SK-N-MC (cell line): ENCODE results near the gene FBXL7.

Source experiments
- DNase-seq: peaks from one replicate; pipeline ENCODE4 v3.0.0-alpha.2; 2011; ENCODE audit warnings: low read depth, low spot score
- H3K27ac ChIP-seq: fragments of 200-600 bp; sonication (generic); 2 replicates; pipeline ENCODE4 v1.5.1; 2016; ENCODE audit warnings: mixed run types
- H3K36me3 ChIP-seq: fragments of 200-600 bp; sonication (generic); 2 replicates; pipeline ENCODE4 v1.6.1; 2017; ENCODE audit warnings: antibody characterized with exemption, low read length, mixed read lengths; ENCODE audit not compliant: insufficient read depth
- H3K4me3 ChIP-seq: fragments of 200-600 bp; sonication (generic); 2 replicates; pipeline ENCODE4 v1.5.1; 2016
- H3K9ac ChIP-seq: fragments of 200-600 bp; sonication (generic); 2 replicates; pipeline ENCODE4 v1.8.0; 2017; ENCODE audit warnings: mixed run types, mixed read lengths; ENCODE audit not compliant: insufficient read length
- H3K9me3 ChIP-seq: fragments of 200-600 bp; sonication (generic); 2 replicates; pipeline ENCODE4 v1.6.1; 2017; ENCODE audit warnings: low read depth, mild to moderate bottlenecking, antibody characterized with exemption, low read length, moderate library complexity, mixed read lengths
- EZH2 ChIP-seq: fragments of 200-600 bp; sonication (generic); IDR thresholded peaks from one replicate; pipeline ENCODE4 v1.6.1; 2017; ENCODE audit warnings: antibody characterized with exemption
- FOXP2 ChIP-seq: optimal IDR thresholded peaks from 2 replicates; pipeline ENCODE3; 2011; ENCODE audit warnings: mild to moderate bottlenecking, moderate library complexity; ENCODE audit not compliant: insufficient read depth; ENCODE audit errors: extremely low read length, control extremely low read depth
- POLR2AphosphoS5 ChIP-seq: IDR thresholded peaks from 2 replicates; pipeline ENCODE4 v1.6.1; 2012; ENCODE audit warnings: mild to moderate bottlenecking, low read depth, low read length, borderline replicate concordance

Gene FBXL7

DNA sequence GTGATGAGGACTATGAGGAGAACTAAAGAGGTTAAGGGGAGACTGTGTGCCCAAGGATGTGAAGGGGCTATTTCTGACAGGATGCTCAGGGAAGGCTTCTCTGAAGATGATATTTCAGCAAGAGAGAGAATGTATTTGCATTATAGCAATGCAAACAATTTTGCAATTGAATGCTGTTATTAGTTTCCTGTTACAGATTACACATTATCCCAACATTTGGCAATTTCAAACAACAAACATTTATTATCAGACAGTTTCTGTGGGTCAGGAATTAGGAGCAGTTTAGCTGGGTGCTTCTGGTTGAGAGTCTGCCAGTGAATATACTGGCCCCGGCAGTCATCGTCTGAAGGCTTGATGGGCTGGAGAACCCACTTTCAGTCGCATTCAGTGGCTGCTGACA, 451.6 kb downstream of the FBXL7 start:
- H3K9ac ChIP-seq, result no peak overlapping the region
- no peak overlapping the region for H3K27ac ChIP-seq
- DNase-seq, result no peak
- TF ChIP-seq EZH2, result no peak
- no peak for TF ChIP-seq POLR2AphosphoS5
- TF ChIP-seq FOXP2, result no peak
- no peak overlapping the region for H3K4me3 ChIP-seq
- H3K9me3 ChIP-seq, result no peaks in the 10 kb centered on the region
- H3K36me3 ChIP-seq, result no peaks in the 10 kb centered on the region

- no peaks in the 10 kb centered on the region for H3K36me3 ChIP-seq
- no peaks in the 10 kb centered on the region for H3K9me3 ChIP-seq
- H3K4me3 ChIP-seq, result no peak overlapping the region
- no peak overlapping the region for H3K9ac ChIP-seq
- no peak overlapping the region for H3K27ac ChIP-seq
- TF ChIP-seq EZH2 (no peak), POLR2AphosphoS5 (no peak), FOXP2 (no peak)
- no peak for DNase-seq
Measured at GRCh38 chr5:15956622-15957021, 456.6 kb downstream of the FBXL7 start.

GRCh38 chr5:15957124-15957523, 457.1 kb downstream of the FBXL7 start:
- no peaks in the 10 kb centered on the region for H3K9me3 ChIP-seq
- no peaks in the 10 kb centered on the region for H3K36me3 ChIP-seq
- H3K4me3 ChIP-seq, result no peak overlapping the region
- no peak for DNase-seq
- no peak overlapping the region for H3K9ac ChIP-seq
- TF ChIP-seq EZH2, result no peak
- H3K27ac ChIP-seq, result no peak overlapping the region

- Histone ChIP-seq H3K9ac (no peak overlapping the region), H3K27ac (no peak overlapping the region), H3K9me3 (no peaks in the 10 kb centered on the region), H3K36me3 (no peaks in the 10 kb centered on the region), H3K4me3 (no peak overlapping the region)
- DNase-seq, result no peak
- TF ChIP-seq POLR2AphosphoS5 (no peak), FOXP2 (no peak), EZH2 (no peak)
Measured at GRCh38 chr5:15959370-15960164, 459.6 kb downstream of the FBXL7 start.

DNA sequence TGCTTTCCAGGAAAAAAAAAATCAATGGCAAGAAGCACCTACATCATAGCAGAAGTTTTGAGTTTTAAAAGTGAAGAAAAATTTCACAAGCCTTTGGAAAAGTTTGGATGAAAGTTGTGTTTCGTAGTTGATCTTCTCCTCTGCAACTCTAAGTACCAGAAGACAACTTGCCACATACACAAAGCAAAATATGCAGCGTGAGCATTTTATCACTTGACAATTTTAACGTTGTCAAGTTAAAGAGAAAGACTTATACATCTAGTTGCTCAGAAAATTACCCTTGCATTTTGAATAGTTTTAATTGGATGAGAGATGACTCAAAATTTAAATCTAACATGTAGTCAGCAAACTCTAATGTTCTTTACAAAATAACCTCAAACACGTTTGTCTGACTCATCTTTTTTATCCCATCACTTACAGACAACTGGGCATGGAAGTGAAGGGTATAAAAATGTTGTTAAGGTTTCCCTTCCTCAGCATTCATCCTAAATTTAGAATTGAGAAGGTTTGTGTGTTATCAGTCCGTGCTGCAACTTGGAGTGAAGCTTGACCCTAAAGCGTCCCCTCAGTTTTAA, 466.2 kb downstream of the FBXL7 start:
- no peaks in the 10 kb centered on the region for H3K9me3 ChIP-seq
- H3K4me3 ChIP-seq, result no peak overlapping the region
- DNase-seq, result no peak
- H3K36me3 ChIP-seq, result no peaks in the 10 kb centered on the region
- no peak overlapping the region for H3K9ac ChIP-seq
- no peak overlapping the region for H3K27ac ChIP-seq
- TF ChIP-seq EZH2 (no peak), FOXP2 (no peak), POLR2AphosphoS5 (no peak)

- no peaks in the 10 kb centered on the region for H3K36me3 ChIP-seq
Measured at GRCh38 chr5:15966651-15967050, 466.7 kb downstream of the FBXL7 start.

GRCh38 chr5:15968993-15969392, 469.0 kb downstream of the FBXL7 start:
- no peaks in the 10 kb centered on the region for H3K36me3 ChIP-seq
- H3K4me3 ChIP-seq, result no peak overlapping the region
- no peak overlapping the region for H3K27ac ChIP-seq
- DNase-seq, result no peak
- H3K9ac ChIP-seq, result no peak overlapping the region
- no peak for TF ChIP-seq EZH2
- TF ChIP-seq FOXP2, result no peak
- no peak for TF ChIP-seq POLR2AphosphoS5
- H3K9me3 ChIP-seq, result no peaks in the 10 kb centered on the region

More at GRCh38 chr5:15966651-15967050, 466.7 kb downstream of the FBXL7 start:
- DNase-seq, result no peak
- Histone ChIP-seq H3K4me3 (no peak overlapping the region), H3K9ac (no peak overlapping the region), H3K27ac (no peak overlapping the region), H3K9me3 (no peaks in the 10 kb centered on the region)
- no peak for TF ChIP-seq EZH2
- no peak for TF ChIP-seq POLR2AphosphoS5
- no peak for TF ChIP-seq FOXP2

DNA sequence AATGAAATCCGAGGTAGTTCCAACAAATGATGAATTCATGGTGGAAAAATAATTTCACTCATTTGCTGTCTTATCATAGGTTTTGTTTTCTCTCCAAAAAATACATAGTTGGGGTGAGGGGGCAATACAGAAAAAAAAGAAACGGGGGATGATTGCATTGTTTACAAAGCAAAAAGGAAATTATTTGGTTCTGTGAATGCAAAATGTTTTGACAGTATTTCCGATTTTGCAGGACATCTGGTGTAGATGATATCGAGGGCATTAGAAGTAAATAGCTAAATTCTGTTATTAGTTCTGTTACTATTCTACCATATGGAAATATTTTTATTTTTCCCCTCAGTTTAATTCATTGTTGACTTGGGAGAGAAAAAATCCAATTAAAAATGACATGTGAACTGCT, 477.9 kb downstream of the FBXL7 start:
- no peak overlapping the region for H3K4me3 ChIP-seq
- no peak overlapping the region for H3K27ac ChIP-seq
- H3K36me3 ChIP-seq, result no peaks in the 10 kb centered on the region
- no peak overlapping the region for H3K9ac ChIP-seq
- H3K9me3 ChIP-seq, result no peaks in the 10 kb centered on the region
- DNase-seq, result no peak
- no peak for TF ChIP-seq FOXP2
- TF ChIP-seq EZH2, result no peak
- TF ChIP-seq POLR2AphosphoS5, result no peak
